ENCODE data around the gene AP1M1.

AP1M1 gene

GRCh38 chr19:16295057-16295456, 97.3 kb downstream of the AP1M1 start:
- DNase-seq (ENCODE audit: low read depth in 2 of 2, low spot score in 1 of 2): no peak

All from stimulated activated CD8-positive, alpha-beta memory T cell treated with anti-CD3 and anti-CD28 coated beads, Interleukin-4, amount 100 ng/mL, for 4 hours (primary cell).